CD4-positive, alpha-beta T cell treated with Interferon gamma for 1 hour (primary cell): ENCODE results near the gene HIKESHI.
"Not testable (repeated sequence)": the region's sequence is repeated elsewhere in the genome, so short reads cannot be mapped to it uniquely, and the experiment has no call there.

Experiments used
- DNase-seq: peaks from one replicate; pipeline ENCODE4 v3.0.0-alpha.2; 2020

Gene HIKESHI

GRCh38 chr11:86294026-86294425 is 8.0 kb upstream of the HIKESHI start:
- no peak for DNase-seq

DNA sequence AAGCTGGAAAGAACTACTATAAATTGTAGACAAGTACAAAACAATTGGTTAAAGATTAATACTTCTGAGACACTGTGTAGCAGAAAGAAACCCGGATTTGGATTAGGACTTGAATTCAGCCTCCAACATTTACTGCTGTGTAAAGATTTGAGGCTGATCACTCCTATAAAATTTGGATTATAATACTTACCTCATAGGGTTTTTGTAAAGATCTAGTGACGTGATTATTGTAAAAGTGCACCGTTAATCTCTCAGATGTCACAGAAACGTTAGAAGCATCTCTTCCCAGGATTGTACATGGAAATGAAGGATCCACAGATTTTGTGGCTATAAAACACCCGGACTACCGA is 323 bp upstream of the HIKESHI start:
- no peak for DNase-seq

DNA sequence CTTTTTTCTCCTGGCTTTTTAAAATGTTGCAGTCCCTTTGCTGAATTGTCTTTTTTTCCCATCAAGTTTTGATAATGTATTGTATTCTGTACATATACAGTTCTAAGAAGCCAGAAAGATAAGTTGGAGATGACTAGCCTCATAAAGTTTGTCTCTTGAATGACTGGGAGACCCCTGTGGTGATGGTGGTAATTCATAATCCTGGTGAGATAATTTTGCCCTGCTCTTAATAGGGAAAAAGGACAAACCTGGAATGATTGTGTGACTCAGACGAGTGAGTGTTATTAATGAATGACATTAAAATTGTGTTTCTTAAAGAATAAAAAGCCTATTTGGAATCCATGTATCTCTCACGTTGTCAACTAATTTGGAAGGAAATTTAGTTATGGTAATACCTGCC is 1.2 kb downstream of the HIKESHI start:
- DNase-seq = no peak

- DNase-seq = not testable (repeated sequence)
These were observed 6.7 kb downstream of the HIKESHI start for GRCh38 chr11:86308710-86309109.

- DNase-seq = no peak
These were observed 11.8 kb downstream of the HIKESHI start for GRCh38 chr11:86313793-86314192.

DNA sequence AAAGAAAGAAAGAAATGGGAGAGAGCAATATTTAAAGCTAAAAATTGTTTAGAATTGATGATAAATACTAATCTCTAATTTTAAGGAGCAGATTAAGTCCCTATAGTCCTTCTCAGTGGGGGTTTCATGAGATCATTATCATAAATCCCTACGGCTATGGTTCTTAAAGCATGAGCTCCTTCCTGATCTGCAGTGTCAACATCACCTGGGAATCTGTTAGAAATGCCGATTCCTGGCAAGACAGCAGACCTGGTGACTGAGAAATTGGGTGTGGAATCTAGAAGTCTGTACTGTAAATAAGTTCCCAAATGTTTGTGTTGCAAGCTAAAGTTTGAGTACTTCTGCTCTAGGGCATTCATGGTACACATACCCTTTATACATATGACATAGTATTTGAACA is 12.6 kb downstream of the HIKESHI start:
- no peak for DNase-seq

GRCh38 chr11:86335131-86335767 is 33.2 kb downstream of the HIKESHI start:
- no peak for DNase-seq

- DNase-seq = no peak
These were observed 35.2 kb downstream of the HIKESHI start for GRCh38 chr11:86337227-86337626.

GRCh38 chr11:86341382-86341781 is 39.3 kb downstream of the HIKESHI start:
- no peak for DNase-seq

- no peak for DNase-seq
These were observed 44.5 kb downstream of the HIKESHI start for GRCh38 chr11:86346513-86346912.

DNA sequence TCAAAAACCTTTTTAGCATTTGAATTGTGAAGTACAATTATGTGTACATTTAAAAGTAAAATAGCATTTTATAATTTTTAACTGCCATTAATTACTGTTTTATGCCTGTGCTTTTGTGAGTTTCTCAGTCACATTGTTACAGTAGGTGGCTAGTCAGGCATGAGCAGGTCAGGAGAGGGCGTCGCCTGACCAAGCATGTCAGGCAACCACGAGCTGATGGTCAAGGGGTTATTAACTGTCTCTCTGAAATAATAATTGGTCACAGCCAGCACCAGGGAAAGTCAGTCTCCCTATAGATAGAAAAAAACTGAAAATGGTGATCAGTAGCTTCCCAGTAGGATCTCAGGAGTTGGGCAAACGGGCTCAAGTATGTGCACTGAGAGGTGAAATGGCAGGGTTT is 53.2 kb downstream of the HIKESHI start:
- DNase-seq = no peak

GRCh38 chr11:86357412-86357811 is 55.4 kb downstream of the HIKESHI start:
- DNase-seq = not testable (repeated sequence)

- no peak for DNase-seq
These were observed 56.7 kb downstream of the HIKESHI start for GRCh38 chr11:86358720-86359119.

- no peak for DNase-seq
These were observed 58.8 kb downstream of the HIKESHI start for GRCh38 chr11:86360775-86361395.

- DNase-seq = no peak
These were observed 61.4 kb downstream of the HIKESHI start for GRCh38 chr11:86363424-86363823.

- DNase-seq = no peak
These were observed 63.5 kb downstream of the HIKESHI start for GRCh38 chr11:86365546-86365945.

GRCh38 chr11:86369668-86370067 is 67.6 kb downstream of the HIKESHI start:
- DNase-seq = no peak

GRCh38 chr11:86370171-86370570 is 68.1 kb downstream of the HIKESHI start:
- no peak for DNase-seq

GRCh38 chr11:86370922-86371594 is 69.0 kb downstream of the HIKESHI start:
- DNase-seq = no peak

- DNase-seq = no peak
These were observed 70.0 kb downstream of the HIKESHI start for GRCh38 chr11:86372041-86372440.

GRCh38 chr11:86372586-86372985 is 70.5 kb downstream of the HIKESHI start:
- no peak for DNase-seq

- no peak for DNase-seq
These were observed 72.0 kb downstream of the HIKESHI start for GRCh38 chr11:86374069-86374468.

GRCh38 chr11:86374586-86374985 is 72.5 kb downstream of the HIKESHI start, which contains the start of gene CCDC81:
Gene CCDC81, plus strand, starts transcription at chr11:86374887. Its CDS starts 277 bp downstream, at chr11:86375164.
- no peak for DNase-seq

DNA sequence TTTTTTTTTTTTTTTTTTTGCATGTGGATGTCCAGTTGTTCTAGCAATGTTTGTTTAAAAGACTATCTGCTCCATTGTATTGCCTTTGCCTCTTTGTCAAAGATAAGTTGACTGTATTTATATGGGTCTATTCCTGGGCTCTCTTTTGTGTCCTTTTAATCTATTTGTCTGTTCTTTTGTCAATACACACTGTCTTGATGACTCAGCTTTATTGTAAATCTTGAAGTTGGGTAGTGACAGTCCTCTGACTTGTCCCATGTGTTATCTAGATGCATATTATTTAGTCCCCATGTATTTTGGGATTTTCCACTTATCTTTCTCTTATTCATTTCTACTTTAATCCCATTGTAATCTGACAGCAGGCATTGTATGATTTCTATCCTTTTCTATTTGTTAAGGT is 75.9 kb downstream of the HIKESHI start:
- DNase-seq = no peak
